Measurements from ENCODE around the gene DNAI1.

The DNAI1 gene

GRCh38 chr9:34496149-34496712 lies 37.6 kb downstream of the DNAI1 start:
- TF ChIP-seq YY1 (IDR thresholded peaks at IDR 0.05; ENCODE audit: low read depth) (no peak), EP300 (IDR thresholded peaks at IDR 0.05; ENCODE audit: borderline replicate concordance) (no peak), TCF12 (IDR thresholded peaks at IDR 0.05; ENCODE audit: low read depth) (no peak), EGR1 (IDR thresholded peaks at IDR 0.05) (no peak), MAX (IDR thresholded peaks at IDR 0.05) (no peak), REST (IDR thresholded peaks at IDR 0.05; ENCODE audit: low read depth) (no peak), USF1 (IDR thresholded peaks at IDR 0.05) (no peak), CREB1 (IDR thresholded peaks at IDR 0.05; ENCODE audit: low read depth) (no peak), FOXM1 (IDR thresholded peaks at IDR 0.05; ENCODE audit: borderline replicate concordance, low read depth) (no peak), TAF1 (IDR thresholded peaks at IDR 0.05; ENCODE audit: low read depth) (no peak)

- TF ChIP-seq USF1 (IDR thresholded peaks at IDR 0.05) (no peak), NFIC (IDR thresholded peaks at IDR 0.05) (no peak), RAD21 (IDR thresholded peaks at IDR 0.05; ENCODE audit: low read depth) (no peak), FOXM1 (IDR thresholded peaks at IDR 0.05; ENCODE audit: borderline replicate concordance, low read depth) (no peak), EP300 (IDR thresholded peaks at IDR 0.05; ENCODE audit: borderline replicate concordance) (no peak), CEBPB (IDR thresholded peaks at IDR 0.05) (no peak), YY1 (IDR thresholded peaks at IDR 0.05; ENCODE audit: low read depth) (no peak), CREB1 (IDR thresholded peaks at IDR 0.05; ENCODE audit: low read depth) (no peak), TEAD4 (IDR thresholded peaks at IDR 0.05) (no peak), ZBTB7A (IDR thresholded peaks at IDR 0.05; ENCODE audit: low read depth) (no peak), EGR1 (IDR thresholded peaks at IDR 0.05) (no peak), REST (IDR thresholded peaks at IDR 0.05; ENCODE audit: low read depth) (no peak)
Measured at GRCh38 chr9:34498553-34498952, 39.9 kb downstream of the DNAI1 start.

GRCh38 chr9:34499076-34499475 lies 40.5 kb downstream of the DNAI1 start:
- TF ChIP-seq ZBTB7A (IDR thresholded peaks at IDR 0.05; ENCODE audit: low read depth) = no peak
- no peak for TF ChIP-seq EP300 (IDR thresholded peaks at IDR 0.05; ENCODE audit: borderline replicate concordance)
- TF ChIP-seq TEAD4 (IDR thresholded peaks at IDR 0.05) = no peak
- no peak for TF ChIP-seq MAX (IDR thresholded peaks at IDR 0.05)
- no peak for TF ChIP-seq EGR1 (IDR thresholded peaks at IDR 0.05)
- no peak for TF ChIP-seq CREB1 (IDR thresholded peaks at IDR 0.05; ENCODE audit: low read depth)
- no peak for TF ChIP-seq CEBPB (IDR thresholded peaks at IDR 0.05)
- no peak for TF ChIP-seq YY1 (IDR thresholded peaks at IDR 0.05; ENCODE audit: low read depth)
- TF ChIP-seq FOXM1 (IDR thresholded peaks at IDR 0.05; ENCODE audit: borderline replicate concordance, low read depth) = no peak
- TF ChIP-seq RAD21 (IDR thresholded peaks at IDR 0.05; ENCODE audit: low read depth) = no peak
- TF ChIP-seq REST (IDR thresholded peaks at IDR 0.05; ENCODE audit: low read depth) = no peak
- TF ChIP-seq USF1 (IDR thresholded peaks at IDR 0.05) = no peak
- TF ChIP-seq TCF12 (IDR thresholded peaks at IDR 0.05; ENCODE audit: low read depth) = no peak
- TF ChIP-seq NFIC (IDR thresholded peaks at IDR 0.05) = no peak
- no peak for TF ChIP-seq TAF1 (IDR thresholded peaks at IDR 0.05; ENCODE audit: low read depth)
